Measurements from ENCODE around the gene ILDR1.
A peak's percentile ranks its signal among the peaks of the same experiment; 100 is the strongest.

Gene ILDR1

DNA sequence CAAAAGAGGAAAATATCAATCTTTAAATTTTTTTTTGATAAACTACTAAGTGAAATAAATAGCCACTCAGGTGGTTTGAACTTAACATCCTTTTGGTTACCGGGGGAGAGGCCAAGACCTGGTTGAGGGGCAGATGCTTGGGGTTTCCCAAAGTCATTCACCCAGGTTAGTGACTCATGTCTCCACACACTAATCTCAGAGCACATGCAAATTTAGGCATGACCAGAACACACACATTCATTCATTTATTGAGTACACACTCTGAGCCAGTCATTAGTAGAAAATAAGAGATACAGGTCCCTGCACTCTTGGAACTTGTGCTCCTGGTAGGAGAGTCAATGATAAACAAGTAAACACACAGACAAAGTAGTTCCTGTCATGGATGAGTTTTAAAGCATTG is 7.3 kb downstream of the ILDR1 start:
- peak in 1 of 2 experiments; percentile 25 for DNase-seq

DNA sequence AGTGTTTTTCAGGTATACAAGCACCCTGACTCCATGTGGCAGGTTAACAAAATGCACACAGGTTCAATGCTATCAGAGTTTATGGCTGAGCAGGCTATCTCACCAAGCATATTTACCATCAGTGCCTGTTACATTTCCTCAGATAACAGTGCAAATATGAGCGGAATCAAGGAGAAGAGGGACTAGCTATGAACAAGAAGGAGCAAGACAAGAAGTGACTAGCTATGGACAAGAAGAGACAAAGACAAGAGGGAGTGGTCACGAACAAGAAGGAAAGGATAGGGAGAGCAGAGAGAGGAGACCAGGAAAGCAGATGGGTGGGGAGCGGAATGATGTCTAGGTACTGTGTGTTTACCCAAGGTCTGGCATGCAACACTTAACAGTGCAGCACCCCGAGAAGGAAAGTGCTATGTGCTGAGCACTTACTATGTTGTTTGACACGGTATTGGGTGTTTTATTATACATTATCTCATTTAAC is 8.6 kb downstream of the ILDR1 start:
- no peak for DNase-seq

DNA sequence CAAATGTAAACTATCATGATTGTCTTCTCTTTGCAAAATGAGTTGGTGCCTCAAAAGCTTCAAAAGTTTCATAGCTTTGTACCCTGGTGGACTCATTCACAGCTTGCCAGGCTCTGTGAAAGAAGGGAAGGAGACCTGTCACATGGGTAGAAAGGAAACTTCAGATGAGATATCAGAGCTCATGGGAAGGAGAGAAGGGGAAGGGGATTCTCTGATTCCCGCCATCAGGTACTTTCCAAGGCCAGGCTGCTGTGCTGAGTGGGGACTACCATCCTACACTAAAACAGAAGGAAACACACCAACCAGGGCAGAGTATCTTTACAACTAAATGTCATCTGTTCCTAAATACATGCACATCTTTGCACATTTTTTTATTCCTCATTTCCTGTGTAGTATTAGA is 9.2 kb downstream of the ILDR1 start:
- no peak for DNase-seq

DNA sequence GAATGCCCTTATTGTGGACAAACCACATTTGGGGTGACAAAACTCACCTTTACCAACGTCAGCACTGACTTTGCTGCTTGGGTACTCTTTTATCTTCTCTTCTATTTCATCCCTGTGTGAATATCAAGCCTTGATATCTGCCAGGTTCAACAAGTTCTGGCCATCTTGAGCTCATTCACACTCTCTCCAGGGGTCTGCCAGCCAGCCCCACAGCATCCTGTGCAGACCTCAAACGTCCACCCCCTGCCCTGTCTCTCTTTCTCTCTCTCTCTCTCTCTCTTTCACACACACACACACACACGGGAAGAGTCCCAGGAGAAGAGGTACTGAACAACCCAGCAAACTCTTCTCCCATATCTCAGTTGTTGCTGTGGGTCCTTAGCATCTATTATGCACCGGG is 10.7 kb downstream of the ILDR1 start:
- no peak for DNase-seq

DNA sequence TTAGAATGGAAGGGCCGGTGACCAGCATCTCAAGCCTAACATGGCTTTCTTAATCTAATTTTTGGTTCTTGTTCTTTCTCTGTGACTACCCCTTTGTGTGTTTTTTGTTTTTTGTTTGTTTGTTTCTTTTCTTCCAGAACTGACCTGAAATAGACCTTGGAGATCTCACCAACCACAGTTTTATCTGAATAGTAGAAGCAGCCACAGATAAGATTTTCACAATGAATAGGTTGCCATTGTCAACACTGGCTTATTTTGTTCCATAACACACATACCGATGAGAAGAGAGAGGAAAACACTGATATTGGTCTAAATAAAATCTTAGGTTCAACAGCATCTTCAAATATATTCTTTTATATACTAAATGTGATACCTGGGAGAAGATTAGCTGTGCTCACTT is 11.5 kb downstream of the ILDR1 start:
- no peak for DNase-seq

DNA sequence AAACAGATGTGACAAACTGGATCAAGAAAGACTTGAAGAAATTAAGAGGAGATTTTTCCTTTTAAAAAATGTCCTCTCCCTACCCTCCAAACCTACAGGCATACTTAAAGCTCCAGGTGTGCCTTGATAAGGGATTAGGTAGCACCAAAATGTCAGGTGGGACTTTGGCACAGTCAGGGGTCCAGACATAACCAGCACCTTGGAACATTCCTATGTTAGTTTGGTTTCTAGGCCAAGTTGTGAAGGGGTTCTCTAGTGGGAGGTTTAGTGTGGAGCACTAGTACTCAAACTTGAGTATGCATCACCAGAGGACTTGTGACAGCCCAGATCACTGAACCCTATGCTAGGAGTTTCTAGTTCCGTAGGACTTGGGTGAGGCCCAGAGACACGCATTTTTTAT is 13.9 kb downstream of the ILDR1 start:
- DNase-seq: no peak

DNA sequence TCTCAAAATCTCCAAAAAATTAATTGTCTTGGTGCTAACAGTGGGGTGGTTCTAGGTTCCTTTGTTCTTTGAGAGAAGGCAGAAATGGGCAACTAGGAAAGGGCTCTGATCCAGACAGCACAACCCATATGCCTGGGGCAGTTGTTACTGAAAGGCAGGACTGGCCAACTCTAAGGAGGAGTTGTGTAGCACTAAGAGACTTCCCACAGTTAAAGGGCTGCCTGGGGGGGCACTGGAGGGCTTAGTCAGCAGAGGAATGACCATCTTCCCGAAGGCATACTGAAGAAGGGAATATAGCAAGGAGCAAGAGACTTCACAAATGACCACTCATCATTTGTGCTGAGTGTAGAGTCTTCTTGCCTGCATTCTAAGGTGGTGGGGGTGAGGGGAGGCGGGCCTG is 15.8 kb downstream of the ILDR1 start:
- DNase-seq: no peak

DNA sequence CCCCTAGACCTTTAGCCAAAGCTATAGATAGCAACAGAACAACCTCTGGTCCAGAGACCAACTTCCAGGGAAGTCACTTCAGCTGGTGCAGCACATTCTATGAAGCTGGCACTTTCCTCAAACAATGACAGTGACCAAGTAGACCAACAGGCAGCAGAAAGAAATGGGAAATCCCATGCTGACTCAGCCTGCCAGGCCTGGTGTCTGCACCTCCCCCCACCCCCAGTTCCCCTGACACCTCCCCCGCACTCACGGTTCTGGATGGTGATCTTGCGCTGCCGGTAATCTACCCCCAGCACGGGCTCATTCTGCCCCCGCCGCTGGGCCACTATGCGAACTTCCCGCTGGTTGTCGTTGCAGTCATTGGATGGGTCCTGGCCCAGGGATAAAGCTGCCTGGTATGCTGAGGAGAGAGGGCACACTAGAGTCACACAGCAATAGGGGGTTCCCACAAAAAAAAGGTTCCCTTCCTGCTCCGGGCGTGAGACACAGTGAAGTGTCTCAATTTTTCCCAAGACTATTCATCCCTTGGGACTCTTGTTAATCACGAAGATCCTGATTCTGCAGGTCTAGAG is 17.0 kb downstream of the ILDR1 start:
- no peak for DNase-seq

DNA sequence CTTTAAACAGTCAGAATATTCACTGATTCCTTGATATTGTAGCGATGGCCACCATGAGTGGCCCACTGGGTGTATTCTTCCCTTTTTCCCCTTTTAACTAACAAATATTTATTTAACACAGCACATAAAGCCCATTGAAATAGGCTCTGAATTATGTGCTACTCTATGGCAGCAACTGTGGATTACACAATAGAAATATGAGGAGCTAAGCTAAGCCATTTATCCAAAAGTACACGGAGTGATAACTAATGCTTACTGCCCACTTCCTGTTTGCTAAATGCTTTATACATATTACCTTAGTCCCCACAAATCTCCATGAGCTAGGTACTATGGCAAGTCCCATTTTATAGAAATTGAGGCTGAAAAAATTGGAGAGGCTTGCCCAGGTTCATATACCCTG is 17.9 kb downstream of the ILDR1 start:
- DNase-seq: no peak

DNA sequence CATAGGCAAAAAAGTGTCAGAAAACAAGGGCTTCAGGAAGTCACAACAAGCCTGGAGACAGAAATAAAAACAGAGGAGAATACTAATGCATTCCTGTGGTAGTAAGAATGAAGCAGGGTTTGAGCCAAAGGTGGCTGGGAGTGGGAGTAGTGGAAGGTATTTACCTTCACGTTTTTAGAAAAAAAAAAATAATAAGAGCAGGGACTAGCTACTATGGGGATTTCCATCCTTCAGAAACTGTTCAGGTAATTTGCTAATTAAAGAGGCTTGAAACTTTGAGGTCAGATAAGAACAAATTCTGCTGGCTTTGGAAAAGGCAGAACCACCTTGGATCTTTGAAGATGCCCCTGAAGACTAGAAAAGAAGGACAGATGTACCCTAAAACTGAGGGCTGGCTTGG is 18.4 kb downstream of the ILDR1 start:
- no peak for DNase-seq

DNA sequence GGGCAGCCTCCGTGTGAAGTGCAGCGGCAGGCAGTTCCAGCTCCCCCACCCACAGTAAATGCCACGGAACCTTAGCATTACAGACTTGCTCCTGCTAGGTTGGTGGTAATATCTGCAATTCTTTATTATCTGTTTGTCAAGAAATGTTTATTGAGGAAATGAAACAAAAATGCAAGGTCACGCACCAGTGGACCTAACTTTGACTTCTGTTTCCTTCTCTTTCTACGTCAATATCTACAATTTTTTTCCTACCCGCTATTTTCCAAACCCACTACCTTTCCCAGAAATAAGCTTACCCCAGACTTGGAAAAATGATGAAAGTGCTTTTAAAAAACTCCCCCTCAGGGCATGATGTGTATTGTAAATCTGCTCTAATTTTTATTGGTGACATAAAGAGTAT is 18.9 kb downstream of the ILDR1 start:
- no peak for DNase-seq

DNA sequence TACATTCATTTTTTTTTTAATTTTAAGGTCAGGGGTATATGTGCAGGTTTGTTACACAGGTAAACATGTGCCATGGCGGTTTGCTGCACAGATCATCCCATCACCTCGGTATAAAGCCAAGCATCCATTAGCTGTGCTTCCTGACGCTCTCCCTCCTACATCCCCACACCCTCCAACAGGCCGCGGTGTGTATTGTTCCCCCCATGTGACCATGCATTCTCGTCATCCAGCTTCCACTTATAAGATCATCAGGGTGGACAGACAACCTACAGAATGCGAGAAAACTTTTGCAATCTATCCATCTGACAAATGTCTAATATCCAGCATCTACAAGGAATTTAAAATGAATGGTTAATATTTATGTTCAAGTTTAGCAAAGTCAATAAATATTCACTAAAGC is 19.4 kb downstream of the ILDR1 start:
- no peak for DNase-seq

DNA sequence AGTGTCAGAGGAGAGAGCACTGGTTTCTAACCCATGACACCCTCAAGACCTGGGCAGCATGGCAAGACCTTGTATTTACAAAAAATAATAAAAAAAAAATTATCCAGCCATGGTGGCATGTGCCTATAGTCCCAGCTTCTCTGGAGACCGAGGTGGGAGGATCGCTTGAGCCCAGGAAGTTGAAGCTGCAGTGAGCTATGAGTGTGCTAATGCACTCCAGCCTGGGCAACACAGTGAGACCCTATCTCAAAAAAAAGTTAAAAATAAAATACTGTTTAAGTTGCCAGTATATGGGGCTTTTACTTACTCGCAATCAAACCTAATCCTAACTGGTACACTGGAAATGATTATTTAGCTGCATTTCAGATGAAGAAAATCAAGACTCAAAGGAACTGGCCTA is 20.2 kb downstream of the ILDR1 start:
- DNase-seq: no peak

DNA sequence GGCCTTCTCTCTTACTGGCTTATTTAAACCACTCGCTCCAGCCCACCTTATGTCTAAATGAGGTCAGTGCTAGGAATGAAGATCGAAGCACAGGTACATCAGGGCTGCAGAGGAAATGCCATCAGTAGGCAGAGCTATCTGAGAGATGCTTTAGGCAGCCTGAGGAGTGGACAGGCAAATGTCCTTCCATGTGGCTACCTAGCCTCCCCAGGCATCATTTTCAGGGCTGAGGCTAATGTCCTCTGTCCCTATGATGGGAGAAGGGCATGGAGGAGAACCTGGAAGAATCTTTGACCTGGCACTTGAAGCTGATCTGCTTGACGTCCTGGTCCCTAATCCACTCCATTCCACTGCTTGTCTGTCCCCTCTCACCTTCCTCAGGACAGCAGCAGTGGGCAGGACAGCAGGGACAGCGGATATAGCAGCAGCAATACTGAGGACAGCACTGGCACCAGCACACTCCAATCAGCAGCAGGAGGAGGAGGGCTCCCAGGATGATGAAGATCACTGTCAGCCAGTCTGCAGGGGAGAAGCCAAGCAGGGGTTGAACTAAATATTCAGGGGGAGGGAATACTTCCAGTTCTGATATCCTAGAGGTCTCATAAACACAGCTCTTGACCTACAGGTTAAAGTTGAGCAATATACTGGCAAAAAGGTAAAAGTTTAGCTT is 21.0 kb downstream of the ILDR1 start:
- DNase-seq: no peak

DNA sequence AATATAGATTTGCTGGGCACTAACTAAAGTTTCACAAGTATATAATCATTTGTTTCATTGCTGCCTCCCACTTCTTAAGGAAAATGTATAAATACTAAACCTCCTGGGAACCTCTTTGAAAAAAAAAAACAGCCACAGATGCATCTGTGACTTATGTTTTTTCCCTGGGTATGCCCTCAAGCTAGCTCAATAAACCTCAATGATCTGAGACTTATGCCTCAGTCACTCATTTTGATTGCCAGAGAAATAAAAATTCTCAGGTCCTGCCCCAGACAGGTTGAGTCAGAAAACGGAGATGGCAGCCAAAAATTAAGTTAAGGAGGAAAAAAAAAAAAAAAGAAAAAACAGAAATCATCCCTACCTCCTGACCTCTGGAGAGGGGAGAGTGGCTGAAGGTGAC is 22.1 kb downstream of the ILDR1 start:
- DNase-seq: no peak

DNA sequence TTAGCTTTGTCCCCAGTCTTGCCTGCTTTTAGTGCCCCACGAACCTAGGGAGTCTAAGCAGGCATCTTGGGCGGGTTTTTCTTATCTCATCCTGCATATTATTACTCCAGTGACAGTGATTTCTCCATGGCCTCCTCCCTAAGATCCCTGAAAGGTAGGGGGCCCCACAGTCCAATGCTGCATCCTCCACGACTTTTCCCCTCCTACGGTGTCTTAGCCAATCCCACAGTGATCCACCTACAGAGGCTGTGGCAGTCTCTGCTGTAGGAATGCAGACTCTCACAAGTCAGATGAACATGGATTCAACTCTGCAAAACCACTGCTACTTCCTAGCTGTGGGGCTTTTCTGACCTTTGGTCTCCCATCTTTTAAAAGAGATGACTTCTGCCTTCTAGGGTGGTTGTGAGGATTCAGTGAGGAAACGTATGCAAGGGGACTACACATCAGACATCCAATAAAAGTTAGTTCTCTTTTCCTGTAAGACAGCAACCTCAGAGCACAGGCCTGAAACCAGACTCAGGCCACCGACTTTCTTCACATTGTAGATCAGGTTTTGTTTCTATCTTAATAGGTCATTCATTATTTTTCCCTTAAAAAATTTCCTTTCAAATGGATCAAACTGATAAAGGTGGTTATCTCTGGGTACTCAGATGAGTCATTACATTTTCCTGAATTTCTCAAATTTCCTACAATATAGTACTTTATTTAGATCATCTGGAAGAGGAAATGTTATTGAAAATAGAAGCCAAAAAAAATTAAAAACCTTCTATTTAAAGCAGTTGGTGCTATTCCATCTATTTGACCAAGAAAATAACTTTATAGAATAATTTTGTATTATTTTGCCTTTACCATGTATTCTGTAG is 23.2 kb downstream of the ILDR1 start:
- no peak for DNase-seq

DNA sequence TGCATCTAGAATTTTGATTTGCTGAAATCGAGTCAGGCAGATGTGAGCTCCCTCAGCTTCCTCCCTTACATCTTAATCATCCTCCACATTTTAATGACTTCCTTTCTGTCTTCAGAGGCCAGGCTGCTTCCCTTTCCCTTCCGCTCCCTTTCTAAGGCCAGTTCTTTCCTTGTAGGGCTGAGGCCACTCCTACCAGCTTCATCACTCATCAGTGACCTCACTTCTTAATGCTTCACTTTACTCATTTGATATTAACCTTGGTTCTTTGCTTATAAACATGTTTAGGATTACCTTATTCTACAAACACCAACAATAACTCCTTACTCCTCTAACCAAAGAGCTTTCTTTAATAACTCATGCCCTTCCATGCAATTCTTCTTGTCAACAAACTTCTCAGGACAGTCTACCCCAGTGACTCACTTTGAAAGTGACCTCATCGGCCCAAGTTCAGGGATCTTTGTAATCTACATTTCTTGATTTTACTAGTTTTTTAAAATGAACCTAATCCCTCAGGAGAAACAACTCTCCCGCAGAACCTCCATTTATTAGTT is 23.9 kb downstream of the ILDR1 start:
- no peak for DNase-seq

DNA sequence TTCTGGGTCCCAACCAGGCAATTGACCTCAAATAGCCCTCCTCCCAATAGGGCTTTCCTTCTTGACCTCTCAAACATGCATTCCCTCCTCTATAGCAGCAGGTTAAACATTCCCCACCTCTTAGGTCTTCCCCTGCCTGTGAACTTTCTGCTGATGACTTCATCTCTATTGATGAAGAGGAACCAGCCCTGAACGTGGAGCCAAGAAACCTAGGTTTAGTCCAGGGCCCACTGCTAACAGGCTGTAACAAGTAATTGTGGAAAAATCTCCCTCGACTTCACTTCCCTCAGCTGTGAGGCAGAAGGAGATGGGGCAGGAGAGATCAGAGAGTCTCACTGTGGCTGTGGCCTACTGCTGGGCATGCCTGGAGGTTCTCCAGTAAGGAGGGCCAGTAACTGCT is 24.7 kb downstream of the ILDR1 start:
- no peak for DNase-seq

DNA sequence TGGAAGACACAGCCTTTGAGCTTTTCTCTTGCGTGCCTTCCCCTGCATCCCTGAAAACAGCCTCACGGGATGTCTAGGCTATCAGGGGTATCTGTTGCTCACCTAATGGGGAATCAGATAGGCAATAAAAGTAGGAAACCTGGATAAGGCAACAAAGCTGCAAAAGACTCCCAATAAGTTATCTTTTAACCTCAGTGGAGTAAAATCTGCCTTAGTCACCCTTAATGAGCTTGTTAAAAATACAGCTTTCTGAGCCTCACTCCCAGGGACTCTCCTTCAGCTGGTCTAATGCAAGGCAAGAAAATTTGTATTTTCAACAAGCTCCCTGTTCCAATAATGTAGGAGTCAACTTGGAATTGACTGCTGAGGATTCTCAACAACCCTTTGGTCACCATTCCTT is 25.6 kb downstream of the ILDR1 start:
- DNase-seq: no peak

DNA sequence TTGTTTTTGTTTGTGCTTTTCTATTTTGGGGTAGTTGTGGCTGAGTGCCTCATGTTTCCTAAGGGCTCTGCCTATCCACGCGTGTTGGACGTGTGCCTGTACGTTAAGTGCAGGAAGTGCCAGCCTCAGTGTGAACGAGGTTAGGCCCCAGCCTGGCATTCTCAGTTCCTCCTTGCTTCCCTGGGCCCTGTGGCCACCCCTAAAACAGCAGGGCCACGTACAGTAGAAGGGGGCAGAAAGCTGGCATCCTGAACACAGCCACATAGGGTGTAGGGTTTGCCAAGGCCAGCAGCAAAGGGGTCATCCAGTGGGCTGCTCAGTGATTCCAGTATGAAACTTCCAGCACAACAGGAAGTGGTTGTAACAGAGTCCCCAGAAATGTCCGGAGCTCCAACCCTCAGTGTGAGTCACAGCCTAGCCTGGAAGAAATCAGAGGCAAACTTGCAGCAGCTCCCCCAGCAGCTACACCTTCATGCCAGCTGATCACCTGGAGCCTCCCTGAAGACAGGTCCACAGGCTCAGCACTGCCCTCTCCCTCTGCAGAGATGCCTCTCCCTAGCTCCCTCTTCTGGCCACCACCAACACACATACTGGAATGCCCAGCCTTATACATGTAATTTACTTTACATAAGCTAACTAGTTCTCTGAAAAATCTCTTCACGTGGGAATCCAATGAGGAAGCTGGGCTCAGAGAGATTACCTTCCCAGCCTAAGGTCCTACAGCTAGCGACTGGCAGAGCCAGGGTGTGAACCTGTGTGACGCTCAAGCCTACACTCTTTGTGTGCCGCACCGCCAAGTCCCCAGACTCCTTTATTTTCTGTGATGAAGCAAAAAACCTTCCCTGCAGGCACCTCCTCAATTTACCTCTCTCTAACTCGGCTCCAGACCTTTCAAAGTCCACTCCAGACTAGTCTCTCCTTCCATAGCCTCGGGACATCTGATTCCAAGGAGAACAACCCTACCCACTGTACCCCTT is 26.6 kb downstream of the ILDR1 start:
- DNase-seq: peak; percentile 63 to 88

DNA sequence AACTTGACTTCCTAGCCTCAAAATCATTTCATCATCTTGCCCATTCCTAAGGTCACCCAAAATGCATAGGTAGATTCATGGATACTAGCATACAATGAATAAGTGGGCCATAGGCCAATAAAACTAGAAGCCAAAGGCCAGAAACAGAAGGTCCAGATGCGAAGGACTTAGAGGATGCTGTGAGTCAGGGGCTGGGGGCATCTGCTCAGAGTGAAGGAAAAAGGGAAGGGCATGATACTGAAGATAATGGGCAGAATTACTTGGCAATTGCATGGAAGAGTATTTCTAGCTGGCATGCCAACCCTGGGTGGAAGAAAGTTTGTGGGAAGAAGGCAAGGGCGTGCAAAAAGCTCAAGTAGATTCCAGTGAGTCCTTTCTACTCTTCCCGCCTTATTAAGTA is 27.5 kb downstream of the ILDR1 start:
- DNase-seq: no peak

All from NCI-H526 (cell line).